ENCODE measurements around the gene CTCFL. TPM values are rescaled to one million over a fixed set of nuclear protein-coding genes. Genes with fewer than 3 reads are reported as not detected.

Gene CTCFL
- polyA plus RNA-seq, 3 donors from 2014 or later = not detected

DNA sequence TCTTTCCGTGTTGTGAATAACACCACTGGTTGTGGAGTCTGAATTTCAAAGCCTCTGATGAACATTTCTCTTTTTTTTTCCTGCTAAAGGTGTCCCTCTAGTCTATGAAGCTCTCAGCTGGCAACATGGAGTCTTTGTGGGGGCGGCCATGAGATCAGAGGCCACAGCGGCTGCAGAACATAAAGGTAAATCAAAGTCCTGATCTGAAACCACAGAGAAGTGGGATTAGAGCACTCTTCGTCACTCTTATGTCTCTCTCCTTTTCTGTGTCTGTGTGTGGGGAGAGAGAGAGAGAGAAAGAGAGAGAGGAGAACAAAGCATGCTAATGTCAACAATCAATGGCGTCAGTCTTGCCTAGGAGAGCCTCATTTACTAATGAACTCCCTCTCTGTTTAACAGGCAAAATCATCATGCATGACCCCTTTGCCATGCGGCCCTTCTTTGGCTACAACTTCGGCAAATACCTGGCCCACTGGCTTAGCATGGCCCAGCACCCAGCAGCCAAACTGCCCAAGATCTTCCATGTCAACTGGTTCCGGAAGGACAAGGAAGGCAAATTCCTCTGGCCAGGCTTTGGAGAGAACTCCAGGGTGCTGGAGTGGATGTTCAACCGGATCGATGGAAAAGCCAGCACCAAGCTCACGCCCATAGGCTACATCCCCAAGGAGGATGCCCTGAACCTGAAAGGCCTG lies 40.2 kb upstream of the CTCFL start:
- Mint-ChIP-seq H3K4me3 (no peak overlapping the region), H3K9me3 (no peaks in the 10 kb centered on the region), H3K4me1 (no peaks in the 10 kb centered on the region), H3K27ac (no peak overlapping the region), H3K36me3 (no peaks in the 10 kb centered on the region), H3K27me3 (ENCODE audit: low read depth in 3 of 3) (peaks cover 5 to 8% (median 6%) of the 10 kb centered on the region in 3 donors)
- no peak for DNase-seq

DNA sequence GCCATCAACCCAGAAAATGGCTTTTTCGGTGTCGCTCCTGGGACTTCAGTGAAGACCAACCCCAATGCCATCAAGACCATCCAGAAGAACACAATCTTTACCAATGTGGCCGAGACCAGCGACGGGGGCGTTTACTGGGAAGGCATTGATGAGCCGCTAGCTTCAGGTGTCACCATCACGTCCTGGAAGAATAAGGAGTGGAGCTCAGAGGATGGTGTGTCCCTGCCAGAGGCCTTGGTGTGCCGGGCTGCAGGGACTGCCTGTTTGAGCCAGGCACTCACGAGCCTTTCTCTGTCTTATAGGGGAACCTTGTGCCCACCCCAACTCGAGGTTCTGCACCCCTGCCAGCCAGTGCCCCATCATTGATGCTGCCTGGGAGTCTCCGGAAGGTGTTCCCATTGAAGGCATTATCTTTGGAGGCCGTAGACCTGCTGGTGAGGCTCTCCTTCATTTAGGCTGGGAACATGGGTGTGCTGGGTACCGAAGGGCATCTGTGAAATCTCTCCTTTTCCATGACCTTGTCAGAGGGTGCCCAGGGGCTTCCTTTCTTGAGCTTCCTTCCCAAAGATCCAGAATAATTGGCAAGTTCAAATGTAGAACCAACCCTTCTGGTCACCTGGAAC lies 39.4 kb upstream of the CTCFL start:
- Mint-ChIP-seq H3K27me3 (ENCODE audit: low read depth in 3 of 3) (peaks cover 5 to 8% (median 6%) of the 10 kb centered on the region in 3 donors), H3K4me3 (no peak overlapping the region), H3K36me3 (no peaks in the 10 kb centered on the region), H3K27ac (no peak overlapping the region), H3K9me3 (no peaks in the 10 kb centered on the region), H3K4me1 (no peaks in the 10 kb centered on the region)
- DNase-seq = no peak

DNA sequence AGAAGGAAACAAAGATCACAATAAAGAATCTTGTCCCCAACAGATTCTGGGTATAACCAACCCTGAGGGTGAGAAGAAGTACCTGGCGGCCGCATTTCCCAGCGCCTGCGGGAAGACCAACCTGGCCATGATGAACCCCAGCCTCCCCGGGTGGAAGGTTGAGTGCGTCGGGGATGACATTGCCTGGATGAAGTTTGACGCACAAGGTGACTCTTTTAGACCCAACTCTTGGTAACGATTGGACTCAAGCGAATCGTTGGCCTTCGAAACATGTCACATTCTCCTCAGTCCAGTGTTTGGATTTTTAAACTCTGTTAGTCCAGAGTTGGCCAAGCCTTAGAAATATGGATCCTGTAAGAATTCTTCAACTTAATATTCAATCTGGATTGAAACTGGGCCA lies 38.6 kb upstream of the CTCFL start:
- no peak for DNase-seq
- no peaks in the 10 kb centered on the region for H3K9me3 Mint-ChIP-seq
- H3K4me1 Mint-ChIP-seq = no peaks in the 10 kb centered on the region
- H3K27me3 Mint-ChIP-seq (ENCODE audit: low read depth in 3 of 3) = peaks cover 3 to 6% (median 5%) of the 10 kb centered on the region in 3 donors
- no peak overlapping the region for H3K27ac Mint-ChIP-seq
- H3K36me3 Mint-ChIP-seq = no peaks in the 10 kb centered on the region
- no peak overlapping the region for H3K4me3 Mint-ChIP-seq

DNA sequence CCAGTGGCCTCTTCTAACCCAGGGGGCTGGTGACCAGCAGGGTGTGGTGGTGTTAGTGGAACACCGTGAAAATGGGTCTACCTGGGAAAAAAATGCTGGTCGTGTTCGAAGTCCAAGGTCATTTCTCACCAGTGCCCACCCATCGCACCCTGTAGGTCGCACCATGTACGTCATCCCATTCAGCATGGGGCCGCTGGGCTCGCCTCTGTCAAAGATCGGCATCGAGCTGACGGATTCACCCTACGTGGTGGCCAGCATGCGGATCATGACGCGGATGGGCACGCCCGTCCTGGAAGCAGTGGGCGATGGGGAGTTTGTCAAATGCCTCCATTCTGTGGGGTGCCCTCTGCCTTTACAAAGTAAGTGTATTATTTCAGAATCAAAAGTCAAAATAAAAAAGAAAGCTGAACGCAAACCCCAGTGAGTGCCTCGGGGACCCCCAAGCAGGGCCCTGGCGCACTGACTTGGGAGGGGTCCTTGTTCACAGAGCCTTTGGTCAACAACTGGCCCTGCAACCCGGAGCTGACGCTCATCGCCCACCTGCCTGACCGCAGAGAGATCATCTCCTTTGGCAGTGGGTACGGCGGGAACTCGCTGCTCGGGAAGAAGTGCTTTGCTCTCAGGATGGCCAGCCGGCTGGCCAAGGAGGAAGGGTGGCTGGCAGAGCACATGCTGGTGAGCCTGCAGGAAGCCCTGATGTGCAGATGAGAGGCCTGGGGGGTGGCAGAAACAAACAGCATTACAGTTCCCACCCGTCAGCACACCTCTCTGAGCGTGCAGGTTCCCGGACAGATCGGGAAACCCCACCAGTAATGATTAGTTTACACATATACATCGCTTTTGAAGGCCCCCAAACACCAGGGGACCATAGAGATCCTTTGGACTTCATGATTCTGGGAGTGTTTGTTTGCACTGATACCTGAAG lies 37.9 kb upstream of the CTCFL start:
- H3K4me3 Mint-ChIP-seq = no peak overlapping the region
- peaks cover 0 to 6% (median 2%) of the 10 kb centered on the region in 3 donors for H3K27me3 Mint-ChIP-seq (ENCODE audit: low read depth in 3 of 3)
- no peak for DNase-seq
- no peak overlapping the region for H3K27ac Mint-ChIP-seq
- H3K9me3 Mint-ChIP-seq = no peaks in the 10 kb centered on the region
- no peaks in the 10 kb centered on the region for H3K36me3 Mint-ChIP-seq
- no peaks in the 10 kb centered on the region for H3K4me1 Mint-ChIP-seq

DNA sequence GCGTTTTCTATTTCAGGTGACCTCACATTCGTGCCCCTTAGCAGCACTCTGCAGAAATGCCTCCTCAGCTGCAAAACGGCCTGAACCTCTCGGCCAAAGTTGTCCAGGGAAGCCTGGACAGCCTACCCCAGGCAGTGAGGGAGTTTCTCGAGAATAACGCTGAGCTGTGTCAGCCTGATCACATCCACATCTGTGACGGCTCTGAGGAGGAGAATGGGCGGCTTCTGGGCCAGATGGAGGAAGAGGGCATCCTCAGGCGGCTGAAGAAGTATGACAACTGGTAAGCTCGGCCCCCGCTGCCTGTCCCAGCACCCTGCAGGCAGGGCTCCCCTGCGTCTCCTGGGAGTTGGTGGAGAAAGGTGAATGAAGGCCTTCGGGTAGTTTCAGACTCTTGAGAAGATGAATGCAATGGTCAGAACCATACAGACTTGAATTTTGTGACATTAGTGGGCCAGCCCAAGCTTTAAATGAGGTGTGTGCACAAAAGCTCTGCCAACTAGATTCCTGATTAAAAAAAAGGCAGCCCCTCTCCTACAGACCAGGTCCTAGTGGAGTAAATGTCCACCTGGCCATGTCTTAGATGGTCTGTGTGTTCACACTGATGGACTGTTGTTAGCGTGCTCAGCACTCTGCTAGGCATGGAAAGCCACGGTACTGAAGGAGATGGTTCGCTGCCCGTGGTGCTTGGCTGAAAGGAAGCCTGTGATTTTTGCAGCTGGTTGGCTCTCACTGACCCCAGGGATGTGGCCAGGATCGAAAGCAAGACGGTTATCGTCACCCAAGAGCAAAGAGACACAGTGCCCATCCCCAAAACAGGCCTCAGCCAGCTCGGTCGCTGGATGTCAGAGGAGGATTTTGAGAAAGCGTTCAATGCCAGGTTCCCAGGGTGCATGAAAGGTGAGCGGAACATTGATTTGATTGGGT lies 36.7 kb upstream of the CTCFL start:
- no peaks in the 10 kb centered on the region for H3K36me3 Mint-ChIP-seq
- H3K9me3 Mint-ChIP-seq = no peaks in the 10 kb centered on the region
- no peak for DNase-seq
- peaks cover 3 to 8% (median 4%) of the 10 kb centered on the region in 3 donors for H3K27me3 Mint-ChIP-seq (ENCODE audit: low read depth in 3 of 3)
- H3K27ac Mint-ChIP-seq = no peak overlapping the region
- no peaks in the 10 kb centered on the region for H3K4me1 Mint-ChIP-seq
- no peak overlapping the region for H3K4me3 Mint-ChIP-seq

DNA sequence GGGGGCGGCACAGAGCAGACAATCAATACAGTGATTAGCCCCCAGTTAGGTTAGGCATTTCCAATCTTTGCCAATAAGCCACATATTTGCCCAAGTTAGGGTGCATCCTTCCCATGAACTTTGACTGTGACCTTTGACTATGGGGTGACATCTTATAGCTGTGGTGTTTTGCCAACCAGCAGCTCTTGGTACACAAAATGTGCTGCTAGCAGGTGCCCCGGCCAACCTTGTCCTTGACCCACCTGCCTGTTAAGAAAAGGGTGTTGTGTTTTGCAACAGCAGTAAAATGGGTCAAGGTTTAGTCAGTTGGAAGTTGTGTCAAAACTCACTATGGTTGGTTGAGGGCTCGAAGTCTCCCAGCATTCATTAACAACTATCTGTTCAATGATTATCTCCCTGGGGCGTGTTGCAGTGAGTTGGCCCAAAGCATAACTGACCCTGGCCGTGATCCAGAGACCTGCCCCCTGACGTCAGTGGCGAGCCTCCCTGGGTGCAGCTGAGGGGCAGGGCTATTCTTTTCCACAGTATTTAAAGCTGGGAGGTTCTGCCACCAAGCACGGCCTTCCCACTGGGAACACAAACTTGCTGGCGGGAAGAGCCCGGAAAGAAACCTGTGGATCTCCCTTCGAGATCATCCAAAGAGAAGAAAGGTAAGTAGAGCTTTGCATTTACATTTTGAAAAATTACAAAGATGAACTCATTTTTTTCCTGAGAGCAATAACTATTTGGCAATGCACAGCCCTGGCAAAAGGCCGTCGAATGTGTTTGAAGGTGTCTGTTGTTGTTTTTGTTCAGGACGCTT lies 35.8 kb upstream of the CTCFL start, which contains the start of gene PCK1:
TSS of gene PCK1 (plus strand) at position 557 of the 802 bp plus-strand sequence. CDS start 302 bp downstream, outside the sequence.
- no peak within 1 kb of the TSS for H3K4me3 Mint-ChIP-seq
- no peak for DNase-seq
- peaks cover 4 to 15% (median 7%) of the 10 kb centered on the region in 3 donors for H3K27me3 Mint-ChIP-seq (ENCODE audit: low read depth in 3 of 3)
- no peaks in the 10 kb centered on the region for H3K9me3 Mint-ChIP-seq
- H3K36me3 Mint-ChIP-seq = no peaks in the 10 kb centered on the region
- H3K27ac Mint-ChIP-seq = no peak within 1 kb of the TSS
- H3K4me1 Mint-ChIP-seq = no peaks in the 10 kb centered on the region

DNA sequence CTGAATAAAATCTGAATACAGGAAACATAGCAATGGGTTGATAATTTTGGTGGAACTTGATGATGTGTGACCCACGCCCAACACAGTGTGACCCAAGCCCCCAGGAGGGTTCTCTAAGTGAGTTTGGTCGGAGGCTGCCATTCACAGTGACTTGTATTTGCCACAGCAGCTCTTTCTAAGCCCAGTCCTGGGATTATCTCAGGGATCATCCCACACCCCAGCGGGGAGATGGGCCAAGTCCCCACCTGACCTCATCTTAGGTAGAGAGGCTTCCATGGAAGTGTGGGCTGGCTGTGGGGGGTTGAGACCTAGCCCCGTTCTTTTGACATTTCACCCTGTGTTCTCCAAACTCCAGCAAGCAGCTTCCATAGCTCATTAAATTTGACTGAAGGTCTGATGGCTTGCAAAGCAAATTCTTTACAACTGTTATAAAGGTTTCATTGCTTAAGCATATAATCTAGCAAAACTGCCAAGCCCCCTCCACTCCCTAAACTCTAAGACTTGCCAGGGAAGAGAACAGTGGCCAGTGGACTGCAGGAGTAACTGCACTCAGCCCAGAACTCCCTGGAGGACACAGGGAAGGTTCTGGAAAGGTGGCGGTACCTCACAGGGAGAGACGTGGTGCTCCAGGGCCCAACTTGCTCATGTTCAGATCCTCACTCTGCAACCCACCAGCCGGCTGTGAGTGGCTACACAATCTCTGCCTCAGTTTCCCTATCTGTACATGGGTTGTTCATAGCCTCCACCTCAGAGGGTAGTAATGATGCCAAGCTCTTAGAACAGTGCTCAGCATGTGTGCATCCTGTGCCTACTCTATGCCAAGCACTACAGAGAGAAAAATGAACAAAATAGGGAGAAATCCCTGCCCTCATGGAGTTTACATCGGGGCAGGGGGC lies 35.0 kb upstream of the CTCFL start:
- Mint-ChIP-seq H3K27ac (no peak overlapping the region), H3K9me3 (no peaks in the 10 kb centered on the region), H3K36me3 (no peaks in the 10 kb centered on the region), H3K4me3 (no peak overlapping the region), H3K27me3 (ENCODE audit: low read depth in 3 of 3) (peaks cover 4 to 15% (median 7%) of the 10 kb centered on the region in 3 donors), H3K4me1 (no peaks in the 10 kb centered on the region)
- no peak for DNase-seq

DNA sequence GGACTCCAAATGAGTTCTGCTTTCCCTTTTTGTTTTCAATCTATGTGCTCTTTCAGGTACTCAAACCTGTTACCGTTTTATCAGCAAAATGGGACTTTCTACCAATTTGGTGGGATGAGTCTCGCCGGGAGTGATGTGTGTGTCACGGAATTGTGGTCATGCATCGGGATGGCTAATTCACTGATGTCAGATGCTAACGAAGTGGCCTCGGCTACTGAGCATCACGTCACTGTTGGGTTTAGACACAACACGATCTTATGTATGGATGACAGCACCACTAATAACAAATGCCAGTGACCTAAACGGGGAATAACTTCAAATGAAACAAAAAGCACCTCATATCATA lies 34.3 kb upstream of the CTCFL start:
- H3K9me3 Mint-ChIP-seq = no peaks in the 10 kb centered on the region
- no peak for DNase-seq
- no peak overlapping the region for H3K4me3 Mint-ChIP-seq
- H3K27me3 Mint-ChIP-seq (ENCODE audit: low read depth in 3 of 3) = peaks cover 4 to 15% (median 7%) of the 10 kb centered on the region in 3 donors
- no peaks in the 10 kb centered on the region for H3K4me1 Mint-ChIP-seq
- no peak overlapping the region for H3K27ac Mint-ChIP-seq
- H3K36me3 Mint-ChIP-seq = no peaks in the 10 kb centered on the region

DNA sequence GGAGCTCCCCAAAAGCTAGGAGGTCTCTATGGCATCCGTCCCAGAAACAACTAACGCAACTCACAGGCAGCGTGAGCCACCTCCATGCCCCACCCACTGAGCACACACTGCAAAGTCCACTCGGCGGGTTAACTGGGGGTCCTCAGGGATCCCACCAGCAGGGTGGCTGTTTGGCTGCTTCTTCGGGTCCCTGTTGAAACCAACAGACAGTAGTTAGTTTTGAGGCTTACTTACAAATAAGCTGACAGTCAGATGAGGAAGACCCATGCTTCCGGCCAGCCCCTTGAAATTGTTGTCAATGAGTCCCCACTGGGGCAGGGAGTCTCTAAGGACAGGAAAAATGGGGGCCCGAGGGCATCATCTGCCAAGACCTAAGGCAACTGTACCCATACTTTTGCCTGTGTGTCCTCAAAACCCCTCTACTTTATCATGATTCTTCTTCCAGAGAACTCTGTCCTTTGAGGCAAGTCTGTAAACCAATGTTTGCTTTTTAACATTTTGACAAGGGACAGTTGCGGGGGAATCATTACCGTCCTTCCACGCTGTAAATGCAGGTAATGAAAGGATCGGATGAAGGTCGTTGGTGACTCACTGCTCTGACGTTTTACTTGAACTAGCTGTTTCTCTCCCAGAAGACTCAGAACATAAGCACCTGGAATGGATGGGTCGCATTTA lies 33.8 kb upstream of the CTCFL start:
- no peaks in the 10 kb centered on the region for H3K4me1 Mint-ChIP-seq
- no peaks in the 10 kb centered on the region for H3K9me3 Mint-ChIP-seq
- H3K27ac Mint-ChIP-seq = no peak overlapping the region

DNA sequence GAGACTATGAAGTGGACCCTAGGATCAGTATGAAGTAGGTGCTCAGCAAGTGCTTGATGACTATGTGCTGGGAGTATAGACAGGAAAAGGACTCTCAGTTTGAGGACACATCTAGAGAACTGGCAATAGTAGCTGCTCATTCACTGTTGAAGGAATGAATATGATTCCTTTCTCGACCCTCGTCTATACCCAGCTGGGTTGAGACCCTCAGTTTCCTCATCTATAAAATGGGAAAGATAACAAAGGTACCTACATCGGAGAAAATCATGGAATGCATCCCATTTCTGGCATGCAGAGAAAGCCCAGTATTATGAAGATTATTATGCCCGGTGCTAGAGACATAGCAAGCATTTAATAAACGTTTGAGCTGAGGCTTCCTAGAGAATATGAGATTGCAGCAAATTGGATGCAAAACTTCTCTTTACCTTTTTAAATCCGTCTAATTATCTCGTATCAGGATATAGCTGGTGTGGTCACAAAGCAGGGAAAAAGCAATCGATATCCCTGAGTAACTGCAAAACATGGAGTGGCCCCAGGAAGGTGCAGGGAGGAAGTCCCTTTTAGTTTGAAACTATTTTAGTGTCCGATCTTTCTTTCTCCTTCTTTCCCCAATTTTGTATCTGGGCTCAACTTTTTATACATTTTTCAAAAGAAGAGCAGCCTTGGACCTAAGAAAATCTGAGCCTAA lies 33.1 kb upstream of the CTCFL start:
- Mint-ChIP-seq H3K27ac (peak overlapping the region in 1 of 6 donors; percentile 30), H3K27me3 (ENCODE audit: low read depth in 3 of 3) (peaks cover 4 to 15% (median 7%) of the 10 kb centered on the region in 3 donors), H3K36me3 (no peaks in the 10 kb centered on the region)

More for the DNA sequence above, 33.8 kb upstream of the CTCFL start:
- Mint-ChIP-seq H3K27me3 (ENCODE audit: low read depth in 3 of 3) (peaks cover 4 to 15% (median 7%) of the 10 kb centered on the region in 3 donors), H3K36me3 (no peaks in the 10 kb centered on the region), H3K4me3 (no peak overlapping the region)
- no peak for DNase-seq

DNA sequence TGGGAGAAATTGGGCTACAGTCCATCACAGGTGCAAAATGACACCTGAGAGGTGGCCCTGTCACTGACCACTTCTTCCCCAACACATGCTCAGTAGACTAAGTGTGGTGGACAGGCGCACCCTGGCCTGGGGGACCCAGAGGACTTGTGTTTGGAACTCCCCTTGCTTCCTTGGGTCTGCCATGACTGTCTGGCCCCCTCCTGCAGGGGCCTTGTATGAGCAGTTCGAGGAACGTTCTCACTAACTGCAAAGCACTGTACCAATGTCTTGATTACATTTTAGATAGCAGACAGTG lies 32.0 kb upstream of the CTCFL start:
- Mint-ChIP-seq H3K27ac (no peak overlapping the region), H3K27me3 (ENCODE audit: low read depth in 3 of 3) (peaks cover 4 to 17% (median 8%) of the 10 kb centered on the region in 3 donors), H3K4me1 (no peaks in the 10 kb centered on the region), H3K36me3 (no peaks in the 10 kb centered on the region), H3K9me3 (no peaks in the 10 kb centered on the region), H3K4me3 (no peak overlapping the region)
- DNase-seq = no peak

More for the DNA sequence above, 33.1 kb upstream of the CTCFL start:
- H3K9me3 Mint-ChIP-seq = no peaks in the 10 kb centered on the region
- H3K4me1 Mint-ChIP-seq = no peaks in the 10 kb centered on the region
- no peak overlapping the region for H3K4me3 Mint-ChIP-seq
- no peak for DNase-seq
